Nephron progenitor cell (in vitro differentiated cells): Measurements from ENCODE around the gene HNRNPAB.
A peak's percentile ranks its signal among the peaks of the same experiment; 100 is the strongest.

Experiments
- DNase-seq: peaks from one replicate; pipeline ENCODE4 v3.0.0; 2021
- H3K27ac Mint-ChIP-seq: 2 replicates; pipeline ENCODE4 v1.8.0; 2021; ENCODE audit warnings: mild to moderate bottlenecking, moderate library complexity, mixed read lengths
- H3K27me3 Mint-ChIP-seq: 2 replicates; pipeline ENCODE4 v1.8.0; 2021; ENCODE audit warnings: mild to moderate bottlenecking, low read depth, mixed read lengths; ENCODE audit not compliant: poor library complexity
- H3K36me3 Mint-ChIP-seq: 2 replicates; pipeline ENCODE4 v1.8.0; 2021; ENCODE audit warnings: low read depth, mixed read lengths
- H3K4me1 Mint-ChIP-seq: 2 replicates; pipeline ENCODE4 v1.8.0; 2021; ENCODE audit warnings: mixed read lengths
- H3K4me3 Mint-ChIP-seq: 2 replicates; pipeline ENCODE4 v1.8.0; 2021; ENCODE audit warnings: mild to moderate bottlenecking, moderate library complexity, mixed read lengths
- H3K9me3 Mint-ChIP-seq: 2 replicates; pipeline ENCODE4 v1.8.0; 2021; ENCODE audit warnings: mild to moderate bottlenecking, moderate library complexity, mixed read lengths
- TF ChIP-seq, protein P1 (sequence below): fragments of 200-600 bp; sonication (generic); IDR thresholded peaks from 2 replicates; pipeline ENCODE4 v1.5.0; 2021; ENCODE audit warnings: antibody characterized with exemption

HNRNPAB gene

DNA sequence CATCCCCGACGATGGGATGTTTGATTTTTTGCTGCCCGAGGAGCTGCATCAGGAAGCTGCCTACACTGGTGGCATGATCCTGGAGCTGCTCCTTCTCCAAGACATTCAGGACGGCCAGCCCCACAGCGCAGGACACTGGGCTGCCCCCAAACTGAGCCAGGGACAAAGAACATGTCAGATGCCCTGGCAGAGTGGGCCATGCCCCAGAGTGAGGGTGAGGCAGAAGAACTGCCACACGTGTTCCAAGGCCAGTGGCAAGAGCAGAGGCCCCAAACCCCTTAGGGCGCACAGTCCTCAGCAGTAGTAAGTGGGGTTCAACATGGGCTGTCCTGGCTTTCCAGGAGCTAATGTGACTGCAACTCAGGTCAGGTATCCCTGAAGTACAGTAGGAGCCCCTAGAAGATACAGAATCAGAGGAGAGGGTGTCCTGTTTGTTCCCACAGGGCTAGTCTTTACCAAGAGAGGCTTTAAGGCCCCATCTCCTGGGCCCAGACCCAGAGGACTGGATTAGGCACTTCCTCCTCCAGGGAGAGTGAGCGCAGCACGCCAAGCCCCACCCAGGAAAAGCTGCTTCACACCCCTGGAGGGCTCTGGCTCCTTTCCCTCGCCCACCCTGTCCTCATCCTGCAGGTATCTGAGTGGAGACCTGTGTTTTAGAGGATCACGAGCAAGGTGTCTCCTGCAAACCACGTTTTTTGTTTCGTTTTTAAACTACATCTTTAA lies 11.1 kb downstream of the HNRNPAB start:
- TF ChIP-seq, protein P1, sequence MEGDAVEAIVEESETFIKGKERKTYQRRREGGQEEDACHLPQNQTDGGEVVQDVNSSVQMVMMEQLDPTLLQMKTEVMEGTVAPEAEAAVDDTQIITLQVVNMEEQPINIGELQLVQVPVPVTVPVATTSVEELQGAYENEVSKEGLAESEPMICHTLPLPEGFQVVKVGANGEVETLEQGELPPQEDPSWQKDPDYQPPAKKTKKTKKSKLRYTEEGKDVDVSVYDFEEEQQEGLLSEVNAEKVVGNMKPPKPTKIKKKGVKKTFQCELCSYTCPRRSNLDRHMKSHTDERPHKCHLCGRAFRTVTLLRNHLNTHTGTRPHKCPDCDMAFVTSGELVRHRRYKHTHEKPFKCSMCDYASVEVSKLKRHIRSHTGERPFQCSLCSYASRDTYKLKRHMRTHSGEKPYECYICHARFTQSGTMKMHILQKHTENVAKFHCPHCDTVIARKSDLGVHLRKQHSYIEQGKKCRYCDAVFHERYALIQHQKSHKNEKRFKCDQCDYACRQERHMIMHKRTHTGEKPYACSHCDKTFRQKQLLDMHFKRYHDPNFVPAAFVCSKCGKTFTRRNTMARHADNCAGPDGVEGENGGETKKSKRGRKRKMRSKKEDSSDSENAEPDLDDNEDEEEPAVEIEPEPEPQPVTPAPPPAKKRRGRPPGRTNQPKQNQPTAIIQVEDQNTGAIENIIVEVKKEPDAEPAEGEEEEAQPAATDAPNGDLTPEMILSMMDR, result no peak
- Mint-ChIP-seq H3K4me3 (no peak overlapping the region), H3K27ac (no peak overlapping the region), H3K36me3 (peaks cover 64% of the 10 kb centered on the region), H3K27me3 (peaks cover 3% of the 10 kb centered on the region), H3K4me1 (no peaks in the 10 kb centered on the region), H3K9me3 (no peaks in the 10 kb centered on the region)
- DNase-seq, result no peak

DNA sequence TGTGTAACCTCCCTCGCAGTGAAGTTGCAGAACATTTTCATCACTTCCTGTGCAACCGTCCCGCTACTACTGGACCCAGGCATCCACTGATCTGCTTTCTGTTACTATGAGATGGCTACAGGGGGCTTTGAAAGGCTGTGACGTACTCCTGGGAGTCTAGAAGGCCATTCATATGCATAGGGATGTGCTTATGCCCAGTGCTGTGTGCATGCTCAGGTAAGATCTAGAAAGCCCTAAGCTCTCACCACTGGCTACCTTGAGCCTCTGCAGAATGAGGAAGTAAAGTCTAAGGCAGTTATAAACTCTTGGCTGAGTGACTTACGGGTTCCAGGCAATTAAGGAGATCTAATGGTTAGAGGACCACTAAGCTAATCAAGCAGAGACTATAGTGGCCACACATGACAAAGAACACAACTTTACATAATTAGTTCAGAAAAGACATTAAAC lies 11.8 kb downstream of the HNRNPAB start:
- TF ChIP-seq, protein P1, result no peak
- H3K4me3 Mint-ChIP-seq, result no peak overlapping the region
- peaks cover 64% of the 10 kb centered on the region for H3K36me3 Mint-ChIP-seq
- no peak for DNase-seq
- H3K27ac Mint-ChIP-seq, result no peak overlapping the region
- peaks cover 3% of the 10 kb centered on the region for H3K27me3 Mint-ChIP-seq
- no peaks in the 10 kb centered on the region for H3K4me1 Mint-ChIP-seq
- H3K9me3 Mint-ChIP-seq, result no peaks in the 10 kb centered on the region

DNA sequence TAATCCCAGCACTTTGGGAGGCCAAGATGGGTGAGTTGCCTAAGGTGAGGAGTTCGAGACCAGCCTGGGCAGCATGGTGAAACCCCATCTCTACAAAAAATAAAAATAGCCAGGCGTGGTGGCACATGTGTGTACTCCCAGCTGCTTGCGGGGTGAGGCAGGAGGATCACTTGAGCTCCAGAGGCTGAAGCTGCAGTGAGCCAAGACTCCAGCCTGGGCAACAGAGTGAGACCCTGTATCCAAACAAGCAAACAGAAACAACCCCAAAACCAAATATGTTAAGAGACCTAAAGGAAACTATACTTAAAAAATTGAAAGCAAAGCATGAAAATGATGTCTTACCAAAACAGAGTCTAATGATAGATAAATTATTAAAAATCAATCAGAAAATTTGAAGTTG lies 12.4 kb downstream of the HNRNPAB start:
- Mint-ChIP-seq H3K27me3 (peaks cover 6% of the 10 kb centered on the region), H3K27ac (no peak overlapping the region), H3K36me3 (peaks cover 64% of the 10 kb centered on the region), H3K4me1 (no peaks in the 10 kb centered on the region), H3K4me3 (no peak overlapping the region), H3K9me3 (no peaks in the 10 kb centered on the region)
- TF ChIP-seq, protein P1, result no peak
- no peak for DNase-seq

DNA sequence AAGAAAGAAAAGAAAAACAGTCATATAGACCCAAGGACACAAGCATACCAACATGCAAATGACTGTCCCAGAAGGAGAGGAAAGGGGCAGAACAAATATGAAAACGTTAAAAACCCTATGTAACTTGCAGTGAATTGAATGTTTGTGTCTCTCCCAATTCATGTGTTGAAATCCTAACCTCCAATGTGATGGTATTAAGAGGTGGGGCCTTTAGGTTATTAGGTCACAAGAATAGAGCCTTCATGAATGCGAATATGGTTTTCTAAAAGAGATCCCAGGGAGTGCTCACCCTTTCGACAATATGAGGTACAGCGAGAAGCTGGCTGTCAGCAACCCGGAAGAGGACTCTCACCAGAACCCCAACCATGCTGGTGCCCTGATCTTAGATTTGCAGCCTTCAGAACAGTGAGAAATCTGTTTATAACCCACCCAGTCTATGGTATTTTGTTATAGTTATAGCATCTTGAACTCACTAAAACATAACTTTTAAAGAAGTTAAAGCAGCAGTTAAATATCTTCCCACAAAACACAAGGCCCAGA lies 14.0 kb downstream of the HNRNPAB start:
- Mint-ChIP-seq H3K4me3 (no peak overlapping the region), H3K27me3 (peaks cover 7% of the 10 kb centered on the region), H3K4me1 (peaks cover 5% of the 10 kb centered on the region), H3K36me3 (peaks cover 71% of the 10 kb centered on the region), H3K27ac (no peak overlapping the region), H3K9me3 (no peaks in the 10 kb centered on the region)
- TF ChIP-seq, protein P1, result no peak
- no peak for DNase-seq

DNA sequence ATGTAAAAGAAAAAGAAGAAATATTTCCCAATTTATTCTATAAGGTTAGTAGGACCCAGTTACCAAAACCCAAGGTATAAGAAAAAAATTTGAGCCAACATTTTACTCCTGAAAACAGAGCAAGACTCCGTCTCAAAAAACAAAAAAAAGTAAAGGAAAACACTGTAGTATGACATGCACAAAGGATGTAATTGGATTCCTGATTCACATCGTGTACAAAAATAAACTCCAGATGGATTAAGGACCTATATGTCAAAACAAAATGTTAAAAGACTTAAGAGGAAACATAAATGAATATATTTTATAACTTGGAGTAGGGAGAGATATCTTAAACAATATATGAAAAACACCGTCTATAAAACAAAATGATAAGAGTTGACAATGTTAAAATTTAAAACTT lies 14.5 kb downstream of the HNRNPAB start:
- H3K4me1 Mint-ChIP-seq, result peaks cover 10% of the 10 kb centered on the region
- H3K36me3 Mint-ChIP-seq, result peaks cover 66% of the 10 kb centered on the region
- DNase-seq, result no peak
- H3K27ac Mint-ChIP-seq, result no peak overlapping the region
- no peak overlapping the region for H3K4me3 Mint-ChIP-seq
- H3K27me3 Mint-ChIP-seq, result peaks cover 6% of the 10 kb centered on the region
- no peaks in the 10 kb centered on the region for H3K9me3 Mint-ChIP-seq
- TF ChIP-seq, protein P1, result no peak

DNA sequence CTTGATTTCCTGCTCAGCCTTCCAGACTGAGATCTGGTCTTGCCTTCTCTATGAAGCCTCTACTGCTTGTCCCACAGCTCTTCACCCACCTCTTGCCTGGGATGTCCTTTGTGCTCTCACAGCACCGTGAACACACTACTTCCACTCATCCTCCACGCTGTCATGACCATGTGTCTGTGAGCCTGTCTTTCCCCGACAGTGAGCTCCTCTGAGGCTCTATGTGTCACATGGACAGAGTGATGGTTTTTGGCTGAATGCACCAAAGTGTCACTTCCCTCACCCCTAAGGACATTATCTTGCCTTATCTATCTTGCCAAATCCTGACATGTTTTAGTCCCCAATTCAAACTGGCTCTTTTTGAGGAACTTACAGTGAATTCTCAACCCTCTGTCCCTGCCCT lies 16.9 kb downstream of the HNRNPAB start:
- H3K36me3 Mint-ChIP-seq, result peaks cover 71% of the 10 kb centered on the region
- H3K4me3 Mint-ChIP-seq, result no peak overlapping the region
- TF ChIP-seq, protein P1, result no peak
- no peaks in the 10 kb centered on the region for H3K9me3 Mint-ChIP-seq
- H3K27me3 Mint-ChIP-seq, result peaks cover 4% of the 10 kb centered on the region
- peaks cover 20% of the 10 kb centered on the region for H3K4me1 Mint-ChIP-seq
- no peak for DNase-seq
- H3K27ac Mint-ChIP-seq, result peak overlapping the region; percentile 89
